ENCODE measurements around the gene SPOUT1.

DNA sequence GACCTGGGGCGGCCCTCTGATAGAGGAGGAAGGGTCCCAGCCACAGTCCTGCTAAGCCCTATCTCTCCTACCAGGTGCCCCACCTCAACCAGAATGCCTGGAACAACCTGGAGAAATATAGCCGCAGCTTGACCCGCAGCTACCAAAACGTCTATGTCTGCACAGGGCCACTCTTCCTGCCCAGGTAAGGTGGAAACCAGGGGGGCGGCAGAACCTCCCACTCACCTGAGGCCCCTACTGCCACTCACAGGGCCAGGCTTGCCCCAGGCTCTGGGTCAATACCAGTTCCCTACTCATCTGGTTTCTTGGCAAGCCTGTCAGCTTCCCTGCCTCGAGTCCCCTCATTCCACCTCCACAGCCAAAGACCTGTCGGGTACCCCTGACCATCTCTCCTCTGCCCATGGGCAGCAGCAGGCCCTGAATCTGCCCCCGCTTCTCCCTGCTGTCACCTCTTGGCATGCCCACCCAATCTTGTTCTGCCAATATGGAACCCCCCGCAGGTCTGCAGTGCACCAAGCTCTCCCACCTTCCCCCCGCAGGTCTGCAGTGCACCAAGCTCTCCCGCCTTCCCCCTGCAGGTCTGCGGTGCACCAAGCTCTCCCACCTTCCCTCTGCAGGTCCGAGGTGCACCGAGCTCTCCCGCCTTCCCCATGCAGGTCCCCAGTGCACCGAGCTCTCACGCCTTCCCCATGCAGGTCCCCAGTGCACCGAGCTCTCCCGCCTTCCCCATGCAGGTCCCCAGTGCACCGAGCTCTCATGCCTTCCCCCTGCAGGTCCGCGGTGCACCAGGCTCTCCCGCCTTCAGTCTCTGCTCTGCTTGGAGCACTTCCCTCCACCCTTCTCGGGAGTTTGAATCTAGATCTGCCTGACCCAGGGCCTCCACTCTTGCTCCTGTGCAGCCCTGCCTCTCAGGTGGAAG lies 8.7 kb downstream of the SPOUT1 start:
- TF ChIP-seq, protein P1, sequence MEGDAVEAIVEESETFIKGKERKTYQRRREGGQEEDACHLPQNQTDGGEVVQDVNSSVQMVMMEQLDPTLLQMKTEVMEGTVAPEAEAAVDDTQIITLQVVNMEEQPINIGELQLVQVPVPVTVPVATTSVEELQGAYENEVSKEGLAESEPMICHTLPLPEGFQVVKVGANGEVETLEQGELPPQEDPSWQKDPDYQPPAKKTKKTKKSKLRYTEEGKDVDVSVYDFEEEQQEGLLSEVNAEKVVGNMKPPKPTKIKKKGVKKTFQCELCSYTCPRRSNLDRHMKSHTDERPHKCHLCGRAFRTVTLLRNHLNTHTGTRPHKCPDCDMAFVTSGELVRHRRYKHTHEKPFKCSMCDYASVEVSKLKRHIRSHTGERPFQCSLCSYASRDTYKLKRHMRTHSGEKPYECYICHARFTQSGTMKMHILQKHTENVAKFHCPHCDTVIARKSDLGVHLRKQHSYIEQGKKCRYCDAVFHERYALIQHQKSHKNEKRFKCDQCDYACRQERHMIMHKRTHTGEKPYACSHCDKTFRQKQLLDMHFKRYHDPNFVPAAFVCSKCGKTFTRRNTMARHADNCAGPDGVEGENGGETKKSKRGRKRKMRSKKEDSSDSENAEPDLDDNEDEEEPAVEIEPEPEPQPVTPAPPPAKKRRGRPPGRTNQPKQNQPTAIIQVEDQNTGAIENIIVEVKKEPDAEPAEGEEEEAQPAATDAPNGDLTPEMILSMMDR (conservative IDR thresholded peaks at IDR 0.05; ENCODE audit: low read depth, low read length): no peak
- TF ChIP-seq EZH2 (IDR thresholded peaks at IDR 0.05; ENCODE audit: borderline replicate concordance, low read depth, low read length, poor library complexity, severe bottlenecking): no peak
